ENCODE results near the gene TBRG4. TPM values are rescaled to one million over a fixed set of nuclear protein-coding genes. Genes with fewer than 3 reads are reported as not detected.
A peak's percentile ranks its signal among the peaks of the same experiment; 100 is the strongest.

Gene TBRG4
- total and polyA plus RNA-seq, 2 donors from 2014 or later: 45.7 to 67.8 TPM

GRCh38 chr7:45151131-45151684 is 39.7 kb upstream of the TBRG4 start:
- Histone ChIP-seq H3K27ac (ENCODE audit: low read depth in 2 of 2, low read length in 2 of 2) (no peak overlapping the region), H3K9ac (ENCODE audit: low read length in 3 of 3) (no peak overlapping the region), H3K4me1 (ENCODE audit: control insufficient read depth in 2 of 3, insufficient read depth in 2 of 3, low read depth in 1 of 3, low read length in 3 of 3) (no peaks in the 10 kb centered on the region), H3K36me3 (ENCODE audit: control insufficient read depth in 2 of 3, insufficient read depth in 3 of 3, low read length in 3 of 3) (no peaks in the 10 kb centered on the region), H3K9me3 (ENCODE audit: control insufficient read depth in 2 of 3, insufficient read depth in 1 of 3, low read length in 3 of 3) (no peaks in the 10 kb centered on the region), H3K27me3 (ENCODE audit: control insufficient read depth, insufficient read depth, low read length) (no peaks in the 10 kb centered on the region), H3K4me3 (ENCODE audit: low read length in 3 of 3) (no peak overlapping the region)
- DNase-seq (peak in 2 of 5 donors; percentile 18 to 75), FAIRE-seq (no peak)
- intact Hi-C loops (cut with DNase I): loop anchor here (10.0 kb wide), 1 partner anchor 714 kb away; no protein-coding TSS in a partner anchor
- TF ChIP-seq, protein P1, sequence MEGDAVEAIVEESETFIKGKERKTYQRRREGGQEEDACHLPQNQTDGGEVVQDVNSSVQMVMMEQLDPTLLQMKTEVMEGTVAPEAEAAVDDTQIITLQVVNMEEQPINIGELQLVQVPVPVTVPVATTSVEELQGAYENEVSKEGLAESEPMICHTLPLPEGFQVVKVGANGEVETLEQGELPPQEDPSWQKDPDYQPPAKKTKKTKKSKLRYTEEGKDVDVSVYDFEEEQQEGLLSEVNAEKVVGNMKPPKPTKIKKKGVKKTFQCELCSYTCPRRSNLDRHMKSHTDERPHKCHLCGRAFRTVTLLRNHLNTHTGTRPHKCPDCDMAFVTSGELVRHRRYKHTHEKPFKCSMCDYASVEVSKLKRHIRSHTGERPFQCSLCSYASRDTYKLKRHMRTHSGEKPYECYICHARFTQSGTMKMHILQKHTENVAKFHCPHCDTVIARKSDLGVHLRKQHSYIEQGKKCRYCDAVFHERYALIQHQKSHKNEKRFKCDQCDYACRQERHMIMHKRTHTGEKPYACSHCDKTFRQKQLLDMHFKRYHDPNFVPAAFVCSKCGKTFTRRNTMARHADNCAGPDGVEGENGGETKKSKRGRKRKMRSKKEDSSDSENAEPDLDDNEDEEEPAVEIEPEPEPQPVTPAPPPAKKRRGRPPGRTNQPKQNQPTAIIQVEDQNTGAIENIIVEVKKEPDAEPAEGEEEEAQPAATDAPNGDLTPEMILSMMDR (IDR thresholded peaks at IDR 0.05; ENCODE audit: borderline replicate concordance, extremely low read depth, insufficient read depth): no peak

DNA sequence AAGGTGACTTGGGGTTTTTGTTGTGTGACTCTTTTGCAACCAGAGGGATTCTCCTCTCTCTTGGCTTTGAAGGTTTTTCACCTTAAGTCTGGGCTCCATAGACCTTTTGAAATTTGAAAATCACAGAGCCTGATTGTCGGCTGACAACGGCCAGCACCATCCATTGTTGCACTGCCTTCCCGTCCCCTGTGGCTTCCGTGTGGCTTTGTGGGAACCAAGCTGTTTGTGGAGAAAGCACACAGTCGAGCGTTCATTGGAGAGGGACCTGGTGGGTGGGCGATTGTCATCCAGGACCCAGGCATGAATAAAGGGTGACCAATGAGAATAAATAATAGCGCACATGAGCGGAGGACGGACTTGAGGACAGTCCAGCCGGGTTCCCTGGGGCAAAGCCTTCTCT is 38.7 kb upstream of the TBRG4 start:
- Histone ChIP-seq H3K4me1 (ENCODE audit: control insufficient read depth in 2 of 3, insufficient read depth in 2 of 3, low read depth in 1 of 3, low read length in 3 of 3) (no peaks in the 10 kb centered on the region), H3K4me3 (ENCODE audit: low read length in 3 of 3) (no peak overlapping the region), H3K9ac (ENCODE audit: low read length in 3 of 3) (no peak overlapping the region), H3K36me3 (ENCODE audit: control insufficient read depth in 2 of 3, insufficient read depth in 3 of 3, low read length in 3 of 3) (no peaks in the 10 kb centered on the region), H3K27ac (ENCODE audit: low read depth in 2 of 2, low read length in 2 of 2) (no peak overlapping the region), H3K9me3 (ENCODE audit: control insufficient read depth in 2 of 3, insufficient read depth in 1 of 3, low read length in 3 of 3) (no peaks in the 10 kb centered on the region), H3K27me3 (ENCODE audit: control insufficient read depth, insufficient read depth, low read length) (no peaks in the 10 kb centered on the region)
- no peak for FAIRE-seq
- intact Hi-C loops (cut with DNase I): loop anchor here (10.0 kb wide), 1 partner anchor 715 kb away; no protein-coding TSS in a partner anchor
- TF ChIP-seq, protein P1 (IDR thresholded peaks at IDR 0.05; ENCODE audit: borderline replicate concordance, extremely low read depth, insufficient read depth): no peak
- peak in 2 of 5 donors; percentile 12 to 27 for DNase-seq

GRCh38 chr7:45149606-45150005 is 38.1 kb upstream of the TBRG4 start:
- TF ChIP-seq, protein P1 (IDR thresholded peaks at IDR 0.05; ENCODE audit: borderline replicate concordance, extremely low read depth, insufficient read depth): no peak
- intact Hi-C loops (cut with DNase I): loop anchor here (10.0 kb wide), 1 partner anchor 715 kb away; no protein-coding TSS in a partner anchor
- H3K4me1 ChIP-seq (ENCODE audit: control insufficient read depth in 2 of 3, insufficient read depth in 2 of 3, low read depth in 1 of 3, low read length in 3 of 3): no peaks in the 10 kb centered on the region
- H3K36me3 ChIP-seq (ENCODE audit: control insufficient read depth in 2 of 3, insufficient read depth in 3 of 3, low read length in 3 of 3): no peaks in the 10 kb centered on the region
- DNase-seq (peak in 2 of 5 donors; percentile 18 to 20), FAIRE-seq (no peak)
- no peaks in the 10 kb centered on the region for H3K9me3 ChIP-seq (ENCODE audit: control insufficient read depth in 2 of 3, insufficient read depth in 1 of 3, low read length in 3 of 3)
- H3K9ac ChIP-seq (ENCODE audit: low read length in 3 of 3): no peak overlapping the region
- H3K27me3 ChIP-seq (ENCODE audit: control insufficient read depth, insufficient read depth, low read length): no peaks in the 10 kb centered on the region
- H3K27ac ChIP-seq (ENCODE audit: low read depth in 2 of 2, low read length in 2 of 2): no peak overlapping the region
- H3K4me3 ChIP-seq (ENCODE audit: low read length in 3 of 3): no peak overlapping the region

DNA sequence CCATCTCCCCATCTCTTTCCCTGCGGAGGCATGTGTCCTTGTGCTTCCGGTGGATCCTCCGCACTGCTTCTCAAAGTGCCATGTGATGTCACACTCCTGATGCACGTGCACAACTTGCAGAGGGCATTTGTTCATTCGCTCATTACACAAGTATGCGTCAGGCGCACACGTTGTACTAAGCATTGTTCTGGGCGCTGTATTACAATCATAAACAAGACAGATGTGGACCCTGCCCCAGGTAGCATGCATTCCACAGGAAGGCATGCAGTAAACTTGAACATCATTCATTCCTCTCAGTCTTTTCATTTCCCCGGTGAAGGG is 37.1 kb upstream of the TBRG4 start:
- Histone ChIP-seq H3K36me3 (ENCODE audit: control insufficient read depth in 2 of 3, insufficient read depth in 3 of 3, low read length in 3 of 3) (no peaks in the 10 kb centered on the region), H3K9me3 (ENCODE audit: control insufficient read depth in 2 of 3, insufficient read depth in 1 of 3, low read length in 3 of 3) (no peaks in the 10 kb centered on the region), H3K4me1 (ENCODE audit: control insufficient read depth in 2 of 3, insufficient read depth in 2 of 3, low read depth in 1 of 3, low read length in 3 of 3) (no peaks in the 10 kb centered on the region), H3K27ac (ENCODE audit: low read depth in 2 of 2, low read length in 2 of 2) (no peak overlapping the region), H3K27me3 (ENCODE audit: control insufficient read depth, insufficient read depth, low read length) (no peaks in the 10 kb centered on the region), H3K9ac (ENCODE audit: low read length in 3 of 3) (no peak overlapping the region), H3K4me3 (ENCODE audit: low read length in 3 of 3) (no peak overlapping the region)
- no peak for DNase-seq
- TF ChIP-seq, protein P1 (IDR thresholded peaks at IDR 0.05; ENCODE audit: borderline replicate concordance, extremely low read depth, insufficient read depth): no peak
- no peak for FAIRE-seq
- intact Hi-C loops (cut with DNase I): no loop called here
